NCI-H748 treated with DMSO at 0.1 percent for 48 hours (cell line): ENCODE results near the gene LSM5.
"Not testable (repeated sequence)": the region's sequence is repeated elsewhere in the genome, so short reads cannot be mapped to it uniquely, and the experiment has no call there.

Experiments
- DNase-seq: peaks from one replicate; lab custom pipeline; 2025; lab: John Stamatoyannopoulos, UW

The LSM5 gene

GRCh38 chr7:32506266-32507054 lies 16.3 kb upstream of the LSM5 start:
- DNase-seq: no peak

DNA sequence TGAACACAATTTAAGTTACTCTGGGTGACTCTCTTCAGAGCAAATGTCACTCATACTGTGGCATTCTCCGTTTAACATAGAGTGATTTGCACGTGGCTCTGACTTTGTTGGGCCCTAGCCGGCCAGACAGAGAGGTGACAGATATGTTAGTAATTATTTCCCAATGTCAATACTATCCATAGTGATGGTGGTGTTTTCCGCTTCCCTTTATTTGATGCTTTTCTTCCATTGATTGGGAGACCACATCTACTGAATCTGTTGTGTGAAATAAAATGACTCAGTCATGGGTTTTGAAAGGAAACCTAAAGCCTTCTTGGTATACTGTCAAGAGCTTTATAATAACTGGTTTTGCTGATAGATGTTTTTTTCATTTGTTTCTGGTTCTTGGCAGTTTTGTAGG lies 12.5 kb upstream of the LSM5 start:
- DNase-seq: no peak

- DNase-seq: no peak
Observed at GRCh38 chr7:32501522-32501921, 11.3 kb upstream of the LSM5 start.

DNA sequence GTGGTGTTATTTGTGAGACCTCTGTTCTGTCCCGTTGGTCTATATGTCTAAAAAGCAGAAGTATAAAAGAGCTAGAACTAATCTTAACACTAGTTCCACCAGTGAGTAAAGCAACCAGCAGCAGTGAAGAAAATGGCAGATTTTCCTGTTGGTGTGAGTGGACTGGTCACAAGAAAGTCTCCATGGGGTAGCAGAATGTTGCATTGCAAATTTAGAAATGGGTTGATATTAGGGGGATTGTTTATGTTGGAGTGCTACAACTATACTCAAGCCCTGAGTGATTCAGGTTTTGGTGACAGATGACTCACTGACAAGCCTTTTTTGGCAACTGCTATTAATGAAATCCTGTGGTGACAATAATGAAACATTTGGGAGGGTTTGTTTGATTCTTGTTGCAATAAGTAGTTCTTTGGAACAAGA lies 10.8 kb upstream of the LSM5 start:
- DNase-seq: no peak

DNA sequence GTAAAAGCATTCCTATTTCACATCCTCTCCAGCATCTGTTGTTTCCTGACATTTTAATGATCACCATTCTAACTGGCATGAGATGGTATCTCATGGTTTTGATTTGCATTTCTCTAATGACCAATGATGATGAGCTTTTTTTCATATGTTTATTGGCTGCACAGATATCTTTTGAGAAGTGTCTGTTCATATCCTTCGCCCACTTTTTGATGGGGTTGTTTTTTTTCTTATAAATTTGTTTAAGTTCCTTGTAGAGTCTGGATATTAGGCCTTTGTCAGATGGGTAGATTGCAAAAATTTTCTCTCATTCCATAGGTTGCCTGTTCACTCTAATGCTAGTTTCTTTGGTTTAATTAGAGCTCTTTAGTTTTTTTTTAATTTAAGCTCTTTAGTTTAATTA lies 10.0 kb upstream of the LSM5 start:
- not testable (repeated sequence) for DNase-seq

GRCh38 chr7:32499755-32500154 lies 9.6 kb upstream of the LSM5 start:
- not testable (repeated sequence) for DNase-seq

DNA sequence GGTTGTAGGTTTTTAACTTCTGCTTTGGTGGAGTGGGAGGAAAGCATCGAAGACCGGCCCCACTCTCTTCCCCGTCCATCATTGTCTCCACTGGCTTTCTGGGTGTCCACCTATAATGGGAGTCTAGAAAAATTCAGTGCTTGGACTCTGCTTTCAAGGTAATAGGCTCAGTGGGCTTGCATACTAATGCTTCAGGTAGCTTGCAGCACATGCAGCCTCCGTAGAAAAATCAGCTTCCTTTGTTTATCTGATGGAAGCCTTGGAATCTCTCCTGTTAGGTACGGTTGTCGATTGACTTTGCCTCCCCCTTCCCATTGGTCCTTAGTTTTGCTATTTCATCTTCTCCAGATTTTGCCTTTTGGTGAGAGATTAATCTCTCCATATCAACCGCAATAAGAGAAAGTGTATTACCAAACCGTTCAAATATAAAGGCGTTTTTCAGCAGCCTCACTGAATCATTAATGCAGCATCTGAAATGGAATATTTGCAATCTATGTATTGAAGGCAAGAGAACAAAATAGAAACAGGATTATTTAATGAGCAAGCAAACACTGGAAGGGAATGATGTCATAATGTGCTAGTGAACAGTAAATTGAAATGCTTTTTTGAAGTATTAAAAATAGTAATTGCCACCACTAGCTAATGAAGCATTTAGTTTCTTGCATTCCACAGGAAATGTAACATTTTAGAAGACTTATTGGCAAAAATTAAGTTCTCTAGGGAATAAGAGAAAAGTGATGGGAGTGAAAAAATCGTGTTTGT lies 6.1 kb upstream of the LSM5 start:
- peak; percentile 56 for DNase-seq

GRCh38 chr7:32495298-32496051 lies 5.3 kb upstream of the LSM5 start, which contains the start of gene AVL9:
AVL9 (plus strand) TSS chr7:32495489; CDS start chr7:32495710, 221 bp downstream.
- peak; percentile 90 for DNase-seq

- no peak for DNase-seq
Observed at GRCh38 chr7:32494946-32495297, 4.7 kb upstream of the LSM5 start.

DNA sequence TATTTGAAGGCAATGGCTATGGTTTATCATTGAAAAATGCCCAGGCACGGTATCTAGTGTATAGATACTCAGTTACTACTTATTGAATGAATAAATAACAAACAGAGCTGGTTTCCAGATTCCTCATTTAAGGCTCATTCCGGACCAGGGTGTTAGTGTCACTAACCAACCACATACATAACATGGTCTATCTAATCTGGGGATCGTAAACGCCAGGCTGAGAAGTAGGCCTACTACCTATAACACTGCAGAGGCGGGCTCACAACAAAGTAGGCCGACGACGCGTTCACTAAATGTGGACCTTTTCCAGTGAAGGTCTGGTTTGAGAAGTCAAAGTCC lies 423 bp downstream of the LSM5 start:
- peak; percentile 32 for DNase-seq

DNA sequence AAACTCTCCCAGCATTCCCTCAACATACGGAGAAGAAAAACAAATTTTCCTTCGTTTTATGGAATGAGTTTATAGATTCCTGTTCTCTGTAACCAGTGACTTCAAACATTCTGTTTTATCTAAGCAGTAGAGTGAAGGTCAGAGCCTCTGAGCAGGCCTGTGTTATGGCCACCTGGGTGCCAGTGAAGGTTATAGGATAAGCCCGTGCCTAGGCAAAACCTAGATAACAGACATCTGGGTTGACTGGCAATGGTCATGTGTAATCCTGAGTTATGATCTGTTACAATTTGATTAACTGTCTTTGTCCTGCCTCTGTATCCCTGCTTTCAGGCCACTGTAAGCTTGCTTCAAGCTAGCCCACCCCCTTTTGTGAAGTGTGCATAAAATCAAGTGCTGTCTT lies 8.3 kb downstream of the LSM5 start:
- no peak for DNase-seq

GRCh38 chr7:32481176-32481575 lies 9.0 kb downstream of the LSM5 start:
- no peak for DNase-seq

- peak; percentile 26 for DNase-seq
Observed at GRCh38 chr7:32479574-32480200, 10.5 kb downstream of the LSM5 start.

DNA sequence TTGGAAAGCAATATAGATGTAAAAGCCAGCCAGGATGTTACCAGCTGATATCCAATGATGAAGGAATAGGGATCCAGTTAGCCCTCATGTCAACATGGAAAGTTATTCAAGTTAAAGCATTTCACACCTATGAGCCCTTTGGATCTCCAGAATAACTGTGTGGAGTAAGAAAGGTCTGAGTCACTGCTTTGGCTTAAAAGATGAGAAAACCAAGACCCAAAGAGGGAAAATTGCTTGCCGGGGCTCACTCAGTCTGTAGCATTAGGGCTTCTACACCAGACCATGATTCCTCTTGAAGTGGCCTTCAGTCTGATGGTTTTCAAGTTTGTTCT lies 12.6 kb downstream of the LSM5 start:
- DNase-seq: no peak

DNA sequence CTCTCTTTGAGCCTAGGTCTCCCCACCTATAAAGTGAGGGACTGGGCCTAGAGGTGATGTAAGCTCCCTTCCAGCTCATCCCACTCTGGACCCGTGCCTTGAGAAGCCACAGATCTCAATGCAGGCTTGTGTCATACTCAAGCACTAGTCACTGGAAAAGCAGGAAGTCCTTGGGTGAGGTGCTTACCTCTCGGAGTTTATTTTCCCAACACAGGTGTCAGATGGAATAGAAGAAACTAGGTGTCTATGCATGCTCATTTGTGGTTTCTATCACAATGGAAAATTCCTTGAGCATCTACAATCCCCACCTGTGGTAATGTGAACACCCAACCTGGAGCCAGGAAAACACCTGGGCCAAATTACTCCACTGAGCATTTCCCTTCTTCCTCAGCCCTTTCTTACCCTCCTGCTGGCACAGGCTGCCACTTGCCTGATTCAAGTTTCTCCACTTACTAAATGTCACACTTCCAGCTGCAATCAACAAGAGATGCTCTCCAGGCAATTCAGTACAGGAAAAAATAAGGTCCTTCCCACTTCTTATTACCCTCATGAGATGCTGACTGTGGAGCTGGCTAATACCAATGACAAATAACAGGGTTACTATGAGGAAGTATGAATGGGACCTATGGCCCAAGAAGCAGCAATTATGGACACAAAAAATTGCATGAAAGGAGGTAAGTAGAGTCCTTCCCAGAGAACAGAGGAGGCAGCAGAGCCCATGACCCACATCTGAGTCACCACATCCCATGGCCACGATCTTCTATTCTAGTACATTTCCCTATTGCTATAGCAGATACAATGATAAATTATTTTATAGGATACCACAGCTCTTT lies 13.1 kb downstream of the LSM5 start:
- no peak for DNase-seq

GRCh38 chr7:32474008-32474407 lies 16.2 kb downstream of the LSM5 start:
- DNase-seq: no peak

- no peak for DNase-seq
Observed at GRCh38 chr7:32472015-32472414, 18.2 kb downstream of the LSM5 start.

- no peak for DNase-seq
Observed at GRCh38 chr7:32470871-32471270, 19.3 kb downstream of the LSM5 start.

GRCh38 chr7:32470004-32470403 lies 20.2 kb downstream of the LSM5 start:
- not testable (repeated sequence) for DNase-seq

GRCh38 chr7:32464641-32465416 lies 25.4 kb downstream of the LSM5 start:
- DNase-seq: not testable (repeated sequence)

- peak; percentile 38 for DNase-seq
Observed at GRCh38 chr7:32462977-32463376, 27.2 kb downstream of the LSM5 start.
